Epithelial cell of esophagus (primary cell): Measurements from ENCODE around the gene ATF1.

Experiments used
- DNase-seq: peaks from one replicate; pipeline ENCODE4 v3.0.0; 2010; ENCODE audit warnings: low read depth
- H3K4me3 ChIP-seq: 2 replicates; pipeline ENCODE4 v1.5.1; 2011; ENCODE audit warnings: mild to moderate bottlenecking, low read length, control low read depth
- CTCF ChIP-seq: IDR thresholded peaks from 2 replicates; pipeline ENCODE4 v1.5.1; 2011; ENCODE audit warnings: low read depth, mild to moderate bottlenecking, low read length, control low read depth, inconsistent platforms; ENCODE audit not compliant: insufficient read depth; ENCODE audit errors: missing control alignments

ATF1 gene

DNA sequence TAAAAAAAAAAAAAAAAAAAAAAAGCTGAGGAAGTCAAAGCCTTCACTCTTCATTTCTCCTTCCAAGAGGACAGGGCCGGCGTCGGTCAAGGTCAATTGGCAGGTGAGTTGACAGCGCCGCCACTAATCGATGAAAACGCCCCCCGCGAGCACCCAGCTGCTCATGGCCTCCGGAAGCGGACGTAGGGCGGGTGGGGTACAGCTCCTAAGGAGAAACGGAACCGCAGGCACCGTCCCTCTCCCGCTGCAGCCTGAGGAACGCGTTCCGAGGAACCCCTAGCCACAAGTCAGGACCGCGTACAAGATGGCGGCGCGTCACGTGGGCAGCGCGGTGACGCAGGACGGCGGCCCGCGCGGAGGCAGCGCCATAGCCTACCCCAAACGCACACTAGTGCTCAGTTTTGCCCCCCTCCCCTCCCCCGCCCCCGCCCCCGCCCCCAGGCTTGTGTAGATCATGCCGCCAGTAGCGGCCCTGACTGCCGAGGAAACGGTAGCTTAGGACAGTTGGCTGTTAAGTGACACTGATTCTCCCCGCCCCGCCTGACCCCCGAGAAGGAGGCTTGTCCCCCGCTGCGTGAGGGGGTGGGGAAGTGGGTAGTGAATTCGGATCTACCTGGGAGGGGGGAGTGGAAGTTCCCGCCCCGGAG lies at the start of gene ATF1:
Gene ATF1, plus strand, starts transcription at position 463 of the 647 bp plus-strand sequence. CDS start 16,045 bp downstream, outside the sequence.
- H3K4me3 ChIP-seq = peak within 1 kb of the TSS; percentile 90
- DNase-seq = peak; percentile 91
- no peak for TF ChIP-seq CTCF

DNA sequence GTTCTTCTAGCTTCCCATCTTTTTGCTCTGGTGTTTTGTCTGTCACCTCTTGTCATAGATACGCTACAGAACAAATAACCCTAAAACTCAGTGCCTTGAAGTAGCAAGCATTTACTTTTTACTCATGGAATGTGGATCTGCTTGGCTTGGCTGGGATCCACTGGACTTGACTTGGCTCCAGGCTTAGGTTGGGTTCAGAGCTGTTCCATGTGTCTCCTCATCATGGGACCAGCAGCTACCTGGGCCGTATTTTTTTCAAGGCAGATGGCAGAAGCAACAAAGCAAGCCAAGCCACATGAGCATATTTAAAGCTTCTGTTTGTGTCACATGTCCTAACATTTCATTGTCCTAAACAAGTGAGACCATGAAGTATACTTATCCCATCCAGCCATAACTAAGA lies 48.7 kb upstream of the ATF1 start:
- no peak for DNase-seq
- TF ChIP-seq CTCF = no peak
- no peak overlapping the region for H3K4me3 ChIP-seq

DNA sequence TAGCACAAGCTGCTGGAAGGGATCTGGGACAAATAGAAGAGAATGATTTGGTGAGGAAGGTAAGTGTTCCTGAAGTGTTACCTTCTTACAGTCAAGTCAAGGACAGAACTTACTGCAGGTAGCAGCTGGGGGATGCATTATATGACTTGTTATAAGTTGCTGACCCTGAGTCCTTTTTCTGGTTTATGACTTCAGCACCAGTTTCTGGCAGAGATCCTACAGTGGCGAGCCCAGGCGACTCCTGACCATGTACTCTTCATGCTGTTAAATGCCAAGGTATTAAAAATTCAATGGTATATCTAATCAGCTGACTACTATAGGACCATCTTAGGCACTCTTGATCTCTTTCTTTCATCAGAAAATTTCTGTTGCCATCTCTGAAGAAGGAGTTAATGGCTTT lies 45.1 kb upstream of the ATF1 start:
- no peak for TF ChIP-seq CTCF
- peak; percentile 24 for DNase-seq
- H3K4me3 ChIP-seq = no peak overlapping the region

DNA sequence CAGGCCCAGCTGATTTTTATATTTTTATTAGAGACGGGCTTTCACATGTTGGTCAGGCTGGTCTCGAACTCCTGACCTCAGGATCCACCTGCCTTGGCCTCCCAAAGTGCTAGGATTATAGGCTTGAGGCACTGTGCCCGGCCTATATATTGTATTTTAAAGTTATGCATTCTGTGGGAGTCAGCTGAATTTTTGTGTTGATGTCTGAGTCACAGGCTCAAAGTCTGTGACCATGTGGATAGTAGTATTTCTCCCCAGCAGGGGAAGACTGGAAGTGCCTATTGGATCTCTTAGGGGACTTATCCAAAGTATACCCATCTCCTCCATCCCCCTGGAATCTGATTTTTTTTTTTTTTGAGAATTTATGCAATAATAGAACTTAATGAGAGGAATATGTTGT lies 43.8 kb upstream of the ATF1 start:
- no peak for DNase-seq
- H3K4me3 ChIP-seq = no peak overlapping the region
- TF ChIP-seq CTCF = no peak

- no peak for TF ChIP-seq CTCF
- no peak overlapping the region for H3K4me3 ChIP-seq
- DNase-seq = no peak
Observed at GRCh38 chr12:50720501-50720900, 43.4 kb upstream of the ATF1 start.

DNA sequence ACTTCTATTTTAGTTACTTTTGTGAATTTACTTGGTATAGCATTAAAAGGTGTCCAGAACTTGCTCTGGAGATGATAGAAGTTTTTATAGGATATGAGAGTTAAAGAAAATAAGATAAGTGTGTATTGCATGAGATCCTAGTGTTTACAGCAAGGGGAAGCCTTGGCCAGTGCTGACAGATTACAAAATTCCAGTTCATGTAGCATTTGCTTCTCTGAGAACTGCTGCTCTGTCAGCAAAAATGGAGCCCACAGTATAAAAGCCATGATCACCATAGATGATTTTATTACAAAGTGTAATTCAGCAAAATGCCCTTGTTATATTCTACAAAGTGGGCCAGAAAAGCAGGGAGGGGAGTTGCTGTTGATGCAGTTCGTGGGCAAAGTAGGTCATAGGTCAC lies 40.0 kb upstream of the ATF1 start:
- TF ChIP-seq CTCF = no peak
- DNase-seq = no peak
- H3K4me3 ChIP-seq = no peak overlapping the region

DNA sequence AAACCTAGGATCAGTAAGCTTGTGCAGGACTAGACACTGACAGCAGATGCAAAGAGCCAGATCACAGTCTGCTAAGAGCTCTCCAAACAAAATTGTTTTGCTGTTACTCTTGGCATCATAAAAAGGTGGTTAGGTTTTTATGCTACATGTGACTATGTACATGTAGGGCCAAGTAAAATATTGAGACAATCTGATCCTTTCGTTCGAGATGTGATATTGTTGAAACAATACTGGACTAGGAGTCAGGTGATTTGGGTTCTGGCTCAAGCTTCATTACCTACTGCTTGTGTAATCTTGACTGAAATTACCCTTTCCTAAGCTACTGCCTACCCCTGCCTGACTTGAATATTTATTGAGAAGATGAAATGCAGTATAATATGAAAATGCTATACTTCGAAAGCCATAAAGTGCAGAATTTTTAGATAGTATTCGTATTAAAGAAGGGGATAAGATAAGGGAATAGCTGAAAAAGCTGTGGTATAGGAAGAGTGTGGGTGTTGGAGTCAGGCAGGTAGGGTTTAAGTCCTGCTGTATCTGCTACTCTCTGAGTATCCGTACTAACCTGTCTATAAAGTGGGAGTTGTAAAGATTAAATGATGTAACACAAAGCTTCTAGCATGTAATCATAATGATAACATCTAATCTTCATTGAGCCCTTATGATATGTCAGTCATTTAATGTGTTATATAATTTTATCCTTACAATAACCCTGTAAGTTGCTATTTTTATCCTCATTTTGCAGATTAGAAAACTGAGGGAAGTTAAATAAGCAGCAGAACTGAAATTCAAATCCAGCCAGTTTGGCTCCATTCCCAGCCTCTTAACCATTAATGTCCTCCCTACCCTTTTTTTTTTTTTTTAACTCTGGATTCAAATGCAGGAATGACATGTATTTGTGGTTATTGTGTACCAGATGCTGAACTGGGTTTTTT lies 38.6 kb upstream of the ATF1 start:
- DNase-seq = no peak
- no peak overlapping the region for H3K4me3 ChIP-seq
- TF ChIP-seq CTCF = no peak
